ENCODE results near the gene SIRT1.

SIRT1 gene

DNA sequence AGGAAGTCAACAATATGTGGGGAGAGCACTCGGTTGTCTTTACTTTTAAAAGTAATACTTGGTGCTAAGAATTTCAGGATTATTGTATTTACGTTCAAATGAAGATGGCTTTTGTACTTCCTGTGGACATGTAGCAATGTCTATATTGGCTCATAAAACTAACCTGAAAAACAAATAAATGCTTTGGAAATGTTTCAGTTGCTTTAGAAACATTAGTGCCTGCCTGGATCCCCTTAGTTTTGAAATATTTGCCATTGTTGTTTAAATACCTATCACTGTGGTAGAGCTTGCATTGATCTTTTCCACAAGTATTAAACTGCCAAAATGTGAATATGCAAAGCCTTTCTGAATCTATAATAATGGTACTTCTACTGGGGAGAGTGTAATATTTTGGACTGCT, 32.7 kb downstream of the SIRT1 start:
- Histone ChIP-seq H2AK5ac (ENCODE audit: low read length) (no peak overlapping the region), H3K4me1 (ENCODE audit: control insufficient read depth in 1 of 2, insufficient read depth in 2 of 2, low read length in 2 of 2) (no peaks in the 10 kb centered on the region), H3K79me1 (ENCODE audit: low read length) (no peaks in the 10 kb centered on the region), H3K4me3 (ENCODE audit: low read depth, low read length) (no peak overlapping the region), H3K18ac (ENCODE audit: low read length) (no peak overlapping the region), H3K4me2 (ENCODE audit: low read length) (no peak overlapping the region), H3K14ac (ENCODE audit: low read length) (no peak overlapping the region), H4K91ac (ENCODE audit: low read depth, low read length) (no peak overlapping the region), H3K27ac (ENCODE audit: low read depth, low read length) (no peak overlapping the region), H2AFZ (ENCODE audit: insufficient read depth, low read length, poor library complexity) (no peak overlapping the region), H3K27me3 (ENCODE audit: insufficient read depth, low read length) (no peaks in the 10 kb centered on the region), H3K9ac (ENCODE audit: low read length) (no peak overlapping the region), H2BK5ac (ENCODE audit: low read depth, low read length, poor library complexity) (no peak overlapping the region), H2BK120ac (ENCODE audit: insufficient read depth, low read length, poor library complexity) (no peak overlapping the region), H2BK12ac (ENCODE audit: low read length) (no peak overlapping the region), H4K8ac (ENCODE audit: low read depth, low read length) (no peak overlapping the region), H3K23ac (ENCODE audit: low read length) (no peak overlapping the region), H3K36me3 (ENCODE audit: control insufficient read depth in 1 of 2, insufficient read depth in 2 of 2, low read length in 2 of 2) (peaks cover 2 to 14% of the 10 kb centered on the region in 2 experiments), H3K4ac (ENCODE audit: low read depth, low read length) (no peak overlapping the region), H4K12ac (ENCODE audit: low read depth, low read length) (no peak overlapping the region), H3K9me3 (ENCODE audit: insufficient read depth, low read depth, low read length) (no peaks in the 10 kb centered on the region), H3K79me2 (ENCODE audit: control insufficient read depth, insufficient read depth, low read length, poor library complexity) (no peaks in the 10 kb centered on the region)
- no CpG with 5 or more reads among the region's 2 CpGs for WGBS (ENCODE audit: extremely low coverage, insufficient coverage, insufficient read length)
- DNase-seq = no peak

DNA sequence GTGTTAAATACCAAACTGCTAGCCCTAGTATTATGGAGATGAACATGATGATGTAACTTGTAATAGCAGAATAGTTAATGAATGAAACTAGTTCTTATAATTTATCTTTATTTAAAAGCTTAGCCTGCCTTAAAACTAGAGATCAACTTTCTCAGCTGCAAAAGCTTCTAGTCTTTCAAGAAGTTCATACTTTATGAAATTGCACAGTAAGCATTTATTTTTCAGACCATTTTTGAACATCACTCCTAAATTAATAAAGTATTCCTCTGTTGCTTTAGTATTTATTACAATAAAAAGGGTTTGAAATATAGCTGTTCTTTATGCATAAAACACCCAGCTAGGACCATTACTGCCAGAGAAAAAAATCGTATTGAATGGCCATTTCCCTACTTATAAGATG, 33.2 kb downstream of the SIRT1 start:
- no CpG with 5 or more reads among the region's 1 CpG for WGBS (ENCODE audit: extremely low coverage, insufficient coverage, insufficient read length)
- no peak overlapping the region for H3K27ac ChIP-seq (ENCODE audit: low read depth, low read length)
- H3K79me2 ChIP-seq (ENCODE audit: control insufficient read depth, insufficient read depth, low read length, poor library complexity) = no peaks in the 10 kb centered on the region
- no peaks in the 10 kb centered on the region for H3K27me3 ChIP-seq (ENCODE audit: insufficient read depth, low read length)
- no peak overlapping the region for H2AK5ac ChIP-seq (ENCODE audit: low read length)
- no peak overlapping the region for H3K18ac ChIP-seq (ENCODE audit: low read length)
- no peaks in the 10 kb centered on the region for H3K79me1 ChIP-seq (ENCODE audit: low read length)
- H4K91ac ChIP-seq (ENCODE audit: low read depth, low read length) = no peak overlapping the region
- no peaks in the 10 kb centered on the region for H3K9me3 ChIP-seq (ENCODE audit: insufficient read depth, low read depth, low read length)
- H2BK120ac ChIP-seq (ENCODE audit: insufficient read depth, low read length, poor library complexity) = no peak overlapping the region
- H2AFZ ChIP-seq (ENCODE audit: insufficient read depth, low read length, poor library complexity) = no peak overlapping the region
- no peak overlapping the region for H2BK12ac ChIP-seq (ENCODE audit: low read length)
- no peak for DNase-seq
- no peak overlapping the region for H3K4ac ChIP-seq (ENCODE audit: low read depth, low read length)
- H4K12ac ChIP-seq (ENCODE audit: low read depth, low read length) = no peak overlapping the region
- H2BK5ac ChIP-seq (ENCODE audit: low read depth, low read length, poor library complexity) = no peak overlapping the region
- H3K4me2 ChIP-seq (ENCODE audit: low read length) = no peak overlapping the region
- no peak overlapping the region for H4K8ac ChIP-seq (ENCODE audit: low read depth, low read length)
- H3K36me3 ChIP-seq (ENCODE audit: control insufficient read depth in 1 of 2, insufficient read depth in 2 of 2, low read length in 2 of 2) = peaks cover 2 to 14% of the 10 kb centered on the region in 2 experiments
- H3K14ac ChIP-seq (ENCODE audit: low read length) = no peak overlapping the region
- no peaks in the 10 kb centered on the region for H3K4me1 ChIP-seq (ENCODE audit: control insufficient read depth in 1 of 2, insufficient read depth in 2 of 2, low read length in 2 of 2)
- H3K9ac ChIP-seq (ENCODE audit: low read length) = no peak overlapping the region
- H3K4me3 ChIP-seq (ENCODE audit: low read depth, low read length) = no peak overlapping the region
- no peak overlapping the region for H3K23ac ChIP-seq (ENCODE audit: low read length)

DNA sequence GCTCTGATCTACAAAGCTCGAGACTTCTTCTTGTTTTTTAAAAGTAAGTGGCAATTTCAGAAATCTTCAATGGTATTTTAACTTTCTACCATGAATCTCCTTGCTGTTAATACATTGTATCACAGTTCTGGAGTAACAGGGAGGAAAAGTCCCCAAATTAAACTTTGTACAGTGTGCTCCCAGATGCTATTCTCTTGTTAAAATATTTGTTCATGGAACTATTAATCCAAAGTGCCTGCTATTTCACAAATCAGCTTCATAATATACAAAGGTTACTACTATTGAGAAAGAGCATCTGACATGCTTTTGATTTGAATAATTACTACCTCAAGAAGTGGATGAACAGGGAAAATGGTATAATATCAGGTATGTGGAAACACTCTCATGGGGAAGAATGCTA, 36.6 kb downstream of the SIRT1 start:
- no peaks in the 10 kb centered on the region for H3K27me3 ChIP-seq (ENCODE audit: insufficient read depth, low read length)
- no peak overlapping the region for H3K4me3 ChIP-seq (ENCODE audit: low read depth, low read length)
- no peak overlapping the region for H2BK120ac ChIP-seq (ENCODE audit: insufficient read depth, low read length, poor library complexity)
- no peaks in the 10 kb centered on the region for H3K79me2 ChIP-seq (ENCODE audit: control insufficient read depth, insufficient read depth, low read length, poor library complexity)
- H3K18ac ChIP-seq (ENCODE audit: low read length) = no peak overlapping the region
- no peak overlapping the region for H2AFZ ChIP-seq (ENCODE audit: insufficient read depth, low read length, poor library complexity)
- H4K12ac ChIP-seq (ENCODE audit: low read depth, low read length) = no peak overlapping the region
- H4K8ac ChIP-seq (ENCODE audit: low read depth, low read length) = no peak overlapping the region
- no peak overlapping the region for H2BK12ac ChIP-seq (ENCODE audit: low read length)
- no CpG with 5 or more reads among the region's 1 CpG for WGBS (ENCODE audit: extremely low coverage, insufficient coverage, insufficient read length)
- H3K4me2 ChIP-seq (ENCODE audit: low read length) = no peak overlapping the region
- no peak overlapping the region for H3K23ac ChIP-seq (ENCODE audit: low read length)
- H3K14ac ChIP-seq (ENCODE audit: low read length) = no peak overlapping the region
- no peak for DNase-seq
- H3K4ac ChIP-seq (ENCODE audit: low read depth, low read length) = no peak overlapping the region
- no peak overlapping the region for H2BK5ac ChIP-seq (ENCODE audit: low read depth, low read length, poor library complexity)
- H4K91ac ChIP-seq (ENCODE audit: low read depth, low read length) = no peak overlapping the region
- no peaks in the 10 kb centered on the region for H3K79me1 ChIP-seq (ENCODE audit: low read length)
- no peak overlapping the region for H3K9ac ChIP-seq (ENCODE audit: low read length)
- no peaks in the 10 kb centered on the region for H3K4me1 ChIP-seq (ENCODE audit: control insufficient read depth in 1 of 2, insufficient read depth in 2 of 2, low read length in 2 of 2)
- peaks cover 2 to 8% of the 10 kb centered on the region in 2 experiments for H3K36me3 ChIP-seq (ENCODE audit: control insufficient read depth in 1 of 2, insufficient read depth in 2 of 2, low read length in 2 of 2)
- H2AK5ac ChIP-seq (ENCODE audit: low read length) = no peak overlapping the region
- no peak overlapping the region for H3K27ac ChIP-seq (ENCODE audit: low read depth, low read length)
- no peaks in the 10 kb centered on the region for H3K9me3 ChIP-seq (ENCODE audit: insufficient read depth, low read depth, low read length)

DNA sequence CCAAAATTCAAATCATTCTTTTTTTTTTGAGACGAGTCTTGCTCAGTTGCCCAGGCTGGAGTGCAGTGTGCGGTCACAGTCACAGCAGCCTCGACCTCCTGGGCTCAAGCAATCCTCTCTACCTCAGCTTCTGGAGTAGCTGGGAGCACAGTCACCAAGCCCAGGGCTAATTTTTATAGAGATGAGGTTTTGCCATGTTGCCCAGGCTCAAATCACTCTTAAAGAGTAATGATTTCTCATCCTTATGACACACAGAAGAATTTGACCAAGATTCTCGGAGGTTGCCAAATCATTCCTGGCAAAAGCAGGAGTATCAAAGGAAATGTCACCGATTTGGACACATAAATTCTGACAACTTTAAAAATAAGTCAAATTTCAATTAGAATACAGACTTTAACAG, 39.1 kb downstream of the SIRT1 start:
- Histone ChIP-seq H3K9me3 (ENCODE audit: insufficient read depth, low read depth, low read length) (no peaks in the 10 kb centered on the region), H2BK5ac (ENCODE audit: low read depth, low read length, poor library complexity) (no peak overlapping the region), H2AK5ac (ENCODE audit: low read length) (no peak overlapping the region), H3K4ac (ENCODE audit: low read depth, low read length) (no peak overlapping the region), H3K27ac (ENCODE audit: low read depth, low read length) (no peak overlapping the region), H3K27me3 (ENCODE audit: insufficient read depth, low read length) (no peaks in the 10 kb centered on the region), H4K12ac (ENCODE audit: low read depth, low read length) (no peak overlapping the region), H3K4me2 (ENCODE audit: low read length) (no peak overlapping the region), H3K18ac (ENCODE audit: low read length) (no peak overlapping the region), H3K23ac (ENCODE audit: low read length) (no peak overlapping the region), H4K8ac (ENCODE audit: low read depth, low read length) (no peak overlapping the region), H3K4me1 (ENCODE audit: control insufficient read depth in 1 of 2, insufficient read depth in 2 of 2, low read length in 2 of 2) (no peaks in the 10 kb centered on the region), H3K4me3 (ENCODE audit: low read depth, low read length) (no peak overlapping the region), H3K9ac (ENCODE audit: low read length) (no peak overlapping the region), H3K79me1 (ENCODE audit: low read length) (no peaks in the 10 kb centered on the region), H4K91ac (ENCODE audit: low read depth, low read length) (no peak overlapping the region), H3K79me2 (ENCODE audit: control insufficient read depth, insufficient read depth, low read length, poor library complexity) (no peaks in the 10 kb centered on the region), H2BK12ac (ENCODE audit: low read length) (no peak overlapping the region), H2AFZ (ENCODE audit: insufficient read depth, low read length, poor library complexity) (no peak overlapping the region), H2BK120ac (ENCODE audit: insufficient read depth, low read length, poor library complexity) (no peak overlapping the region), H3K14ac (ENCODE audit: low read length) (no peak overlapping the region), H3K36me3 (ENCODE audit: control insufficient read depth in 1 of 2, insufficient read depth in 2 of 2, low read length in 2 of 2) (peaks cover 3 to 7% of the 10 kb centered on the region in 2 experiments)
- no peak for DNase-seq
- WGBS (ENCODE audit: extremely low coverage, insufficient coverage, insufficient read length) = no CpG with 5 or more reads among the region's 5 CpGs

Measured in trophoblast cell (in vitro differentiated cells and primary cell).